Stimulated activated CD8-positive, alpha-beta memory T cell treated with anti-CD3 and anti-CD28 coated beads, Interleukin-12 subunit alpha, Interleukin-12 subunit beta, amount 100 ng/mL, for 4 hours (primary cell): ENCODE results near the gene RAB11FIP5.

Experiments
- DNase-seq: peaks from one replicate; pipeline ENCODE4 v3.0.0-alpha.2; 2020; ENCODE audit warnings: low read depth

The RAB11FIP5 gene

GRCh38 chr2:73084971-73085370 is 27.8 kb downstream of the RAB11FIP5 start:
- DNase-seq = no peak

DNA sequence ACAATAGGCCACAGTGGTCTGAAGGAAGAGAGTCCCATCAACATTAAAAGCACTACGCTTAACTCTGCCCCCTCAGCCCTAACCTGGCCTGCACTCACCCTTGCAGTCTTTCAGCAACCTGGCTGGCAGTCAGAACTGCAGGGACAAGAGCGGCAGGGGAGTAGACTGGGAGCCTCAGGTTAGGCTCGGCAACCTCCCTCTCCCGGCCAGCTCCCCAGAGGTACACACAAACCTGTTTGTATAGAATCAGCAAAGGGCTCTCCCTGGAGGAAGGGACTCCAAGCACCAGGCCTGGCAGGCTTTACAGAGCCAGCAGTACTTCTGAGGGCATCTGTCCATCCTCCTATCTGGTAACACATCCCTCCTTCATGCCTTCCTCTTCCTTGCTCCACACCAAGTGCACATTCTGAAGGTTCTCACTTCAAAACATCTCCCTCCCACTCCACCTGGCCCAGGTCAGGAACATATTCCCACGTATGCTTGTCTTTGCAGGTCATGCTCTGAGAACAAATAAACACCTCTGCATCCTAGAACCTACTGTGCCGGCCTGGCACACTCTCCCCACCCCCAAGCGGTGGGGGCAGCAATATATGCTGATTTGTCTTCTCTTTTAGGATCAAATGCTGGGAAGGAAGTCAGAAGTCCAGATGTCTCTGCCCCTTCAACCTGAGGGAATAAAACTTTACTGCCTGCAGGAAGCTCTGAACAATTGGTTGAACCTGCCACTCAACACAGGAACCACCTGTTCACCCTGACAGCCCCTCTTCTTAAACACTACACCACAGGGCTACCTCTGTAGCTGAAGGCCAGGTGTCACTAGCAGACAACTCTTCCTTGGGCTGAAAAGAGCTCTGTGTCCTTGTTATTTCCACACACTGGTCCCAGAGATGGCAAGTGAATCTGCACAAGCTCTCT is 28.6 kb downstream of the RAB11FIP5 start:
- no peak for DNase-seq

- no peak for DNase-seq
Observed at GRCh38 chr2:73082523-73083410, 30.0 kb downstream of the RAB11FIP5 start.

DNA sequence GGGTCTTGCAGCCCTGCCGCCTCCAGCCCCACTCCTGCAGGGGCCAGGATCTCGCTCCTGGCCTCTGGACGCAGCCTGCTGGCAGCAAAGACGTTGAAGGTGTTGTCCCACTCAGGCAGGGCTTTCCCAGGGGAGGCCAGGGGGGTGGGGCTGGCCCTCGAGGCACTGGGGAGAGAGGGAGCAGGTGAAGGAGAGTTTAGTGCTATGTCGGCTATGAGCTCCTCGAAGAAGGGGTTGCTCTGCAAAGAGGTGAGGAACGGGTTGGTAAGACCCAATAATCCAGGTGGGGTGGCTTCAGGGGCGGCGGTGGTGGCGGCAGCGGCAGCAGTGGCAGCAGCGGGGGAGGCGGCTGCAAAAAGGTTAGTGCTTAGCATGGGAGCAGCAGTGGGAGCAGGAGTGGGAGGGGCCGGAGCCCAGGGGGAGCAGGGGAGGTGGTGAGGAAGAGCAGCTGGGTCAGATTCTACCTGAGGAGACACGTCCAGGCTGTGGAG is 31.5 kb downstream of the RAB11FIP5 start:
- no peak for DNase-seq

- DNase-seq = no peak
Observed at GRCh38 chr2:73080321-73081131, 32.2 kb downstream of the RAB11FIP5 start.

DNA sequence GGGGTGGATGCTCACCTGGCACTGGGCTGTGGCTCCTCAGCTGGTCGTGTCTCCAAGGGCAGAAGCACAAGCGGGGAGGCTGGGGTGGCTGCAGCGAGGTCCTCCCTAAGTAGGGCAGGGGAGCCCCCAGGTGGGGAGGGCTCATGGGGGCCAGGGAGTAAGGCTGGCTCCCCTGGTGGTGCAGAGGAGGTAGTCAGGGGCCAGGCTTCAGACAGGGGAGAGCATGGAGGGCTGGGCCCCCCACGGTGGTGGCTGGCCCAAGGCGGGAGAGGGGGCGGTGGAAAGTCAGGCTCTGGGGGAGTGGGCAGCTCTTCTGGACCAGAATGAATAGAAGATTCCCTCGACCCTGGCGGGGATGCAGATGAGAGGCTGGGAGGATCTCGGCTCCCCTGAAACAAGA is 33.1 kb downstream of the RAB11FIP5 start:
- DNase-seq = no peak

DNA sequence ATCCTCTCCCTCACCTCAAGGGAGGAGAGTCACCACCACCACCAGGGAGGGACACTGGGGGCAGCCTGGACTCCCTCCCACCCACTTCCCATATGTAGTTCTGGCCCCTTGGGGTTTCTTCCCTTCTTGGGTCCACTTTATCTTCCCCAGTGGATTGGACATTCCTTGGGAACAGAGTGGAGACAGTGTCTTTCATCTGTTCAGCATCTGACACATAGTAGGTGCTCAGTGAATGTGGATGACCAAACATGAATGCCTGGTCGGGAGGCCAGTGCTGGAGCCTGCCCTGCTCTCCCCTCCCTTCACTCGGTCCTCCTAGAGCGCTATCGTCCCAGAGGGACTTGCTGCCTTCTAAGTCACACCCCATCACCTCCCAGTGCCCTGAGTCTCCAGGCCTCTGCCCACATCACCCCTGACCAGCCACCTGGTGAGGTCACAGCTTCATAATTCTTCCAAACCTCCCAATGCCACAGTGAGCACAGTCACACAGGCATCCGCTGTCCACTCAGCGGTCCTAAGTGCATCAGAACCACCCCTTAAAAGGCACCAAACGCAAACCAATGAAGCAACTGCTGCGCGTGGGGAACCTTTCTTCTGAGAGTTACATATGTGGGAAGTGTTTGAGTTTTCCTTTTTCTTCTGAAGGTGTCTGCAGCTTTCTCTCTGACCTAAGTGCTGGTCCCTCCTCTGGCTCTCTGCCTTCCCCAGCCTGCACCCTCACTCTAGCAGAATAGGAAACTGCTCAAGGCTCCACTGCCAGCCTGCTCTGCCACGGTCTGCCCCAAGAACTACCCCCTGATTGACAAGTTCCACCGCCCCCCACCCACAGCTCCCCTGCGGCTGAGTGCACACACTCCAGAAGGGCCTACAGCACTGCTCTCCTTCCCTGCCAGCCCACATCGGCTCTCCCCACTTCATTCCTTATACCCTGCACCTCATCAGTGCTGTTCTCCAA is 34.0 kb downstream of the RAB11FIP5 start:
- no peak for DNase-seq

DNA sequence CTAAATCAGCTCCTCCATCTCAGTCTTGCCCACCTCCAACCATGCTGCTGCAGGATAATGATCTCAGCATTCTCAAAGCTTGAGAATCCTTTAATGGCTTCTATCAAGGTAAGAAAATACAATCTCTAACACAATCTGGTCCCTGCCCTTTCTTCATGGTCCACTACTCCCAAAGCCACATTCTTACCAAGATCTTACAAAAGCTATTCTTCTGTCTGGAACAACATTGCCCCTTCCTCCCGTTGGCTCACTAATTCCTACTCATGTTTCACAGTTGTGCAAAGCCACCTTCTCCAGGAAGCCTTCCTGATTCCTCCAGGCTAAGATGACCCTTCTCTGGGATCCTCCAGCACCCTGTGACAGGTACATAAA is 35.3 kb downstream of the RAB11FIP5 start:
- DNase-seq = no peak

DNA sequence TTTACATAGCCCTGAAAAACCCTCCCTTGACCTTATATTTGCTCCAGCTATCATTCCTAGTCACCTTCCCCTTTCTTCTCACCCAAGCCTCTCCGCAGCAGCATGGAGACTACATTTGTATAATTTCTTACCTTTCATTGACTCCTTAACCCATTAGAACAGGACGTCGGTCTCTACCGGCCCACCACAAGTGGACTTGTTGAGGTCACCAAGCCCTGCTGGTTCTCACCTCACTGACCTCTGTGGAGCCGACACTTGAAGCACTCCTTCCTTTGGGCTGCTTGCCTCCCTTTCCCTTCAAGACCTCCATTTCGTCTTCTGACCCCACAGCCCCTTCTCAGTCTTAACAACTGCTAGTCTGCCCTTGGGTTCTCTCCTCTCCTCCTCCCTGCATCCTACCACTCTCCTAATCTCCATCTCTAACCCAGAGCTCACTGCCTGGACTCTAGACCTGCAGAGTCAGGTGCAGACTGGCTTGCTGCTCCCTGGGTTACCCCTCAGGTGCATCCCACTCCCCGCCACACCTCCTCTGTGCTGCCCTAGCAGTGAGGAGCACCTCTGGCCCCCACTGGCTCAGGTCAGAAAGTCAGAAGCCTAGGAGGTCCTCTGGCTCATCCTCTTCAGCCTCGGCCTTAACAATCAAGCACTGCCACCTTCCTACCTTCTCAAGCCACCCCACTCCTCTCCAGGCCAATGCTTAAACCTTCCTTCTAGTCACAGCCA is 35.9 kb downstream of the RAB11FIP5 start:
- no peak for DNase-seq

GRCh38 chr2:73075477-73076373 is 37.0 kb downstream of the RAB11FIP5 start:
- no peak for DNase-seq

DNA sequence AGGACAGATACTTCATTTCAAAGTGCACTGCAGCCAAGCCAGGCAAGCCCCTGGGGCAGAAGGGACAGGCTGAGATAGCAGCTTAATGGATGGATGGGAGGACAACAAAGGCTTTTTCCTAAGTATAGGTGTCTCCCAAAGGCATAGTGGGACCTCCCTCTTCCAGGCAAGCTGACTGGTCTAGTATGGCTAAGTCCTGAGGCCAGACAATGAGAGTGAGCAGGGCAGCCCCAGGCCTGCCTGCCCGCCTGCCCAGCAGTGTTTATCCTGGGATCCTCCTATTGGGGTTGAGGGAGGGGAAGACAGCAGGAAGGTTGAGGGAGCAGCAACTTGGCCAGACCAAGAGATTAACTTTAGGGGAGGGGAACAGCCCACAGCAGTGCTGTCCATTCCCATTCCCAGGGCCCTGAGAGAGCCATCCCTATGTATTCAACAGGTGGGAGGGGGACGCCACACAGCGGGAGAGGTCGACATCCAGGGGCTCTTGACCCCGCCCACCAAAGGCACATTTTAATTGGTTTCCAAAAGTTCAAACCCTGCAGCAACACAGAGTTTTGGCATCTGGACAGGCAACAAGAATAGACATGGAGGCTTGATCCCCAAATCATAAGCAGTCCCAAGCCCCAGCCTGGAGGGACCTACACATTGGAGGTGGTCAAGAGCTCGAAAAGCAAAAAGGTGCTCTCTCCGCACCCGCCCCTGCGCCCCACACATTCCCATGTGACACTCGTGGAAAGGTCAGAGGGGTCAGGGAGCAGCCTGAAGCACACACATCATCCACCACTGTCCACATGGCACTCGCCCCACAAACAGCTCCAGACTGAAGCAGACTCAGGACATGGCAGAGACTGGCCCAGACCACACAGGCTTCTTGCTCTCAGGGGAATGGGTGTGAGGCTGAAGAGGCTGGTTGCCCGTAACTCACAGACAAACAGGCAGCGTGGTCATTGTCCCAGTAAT is 38.4 kb downstream of the RAB11FIP5 start:
- DNase-seq = no peak

- DNase-seq = no peak
Observed at GRCh38 chr2:73072416-73072815, 40.3 kb downstream of the RAB11FIP5 start.

DNA sequence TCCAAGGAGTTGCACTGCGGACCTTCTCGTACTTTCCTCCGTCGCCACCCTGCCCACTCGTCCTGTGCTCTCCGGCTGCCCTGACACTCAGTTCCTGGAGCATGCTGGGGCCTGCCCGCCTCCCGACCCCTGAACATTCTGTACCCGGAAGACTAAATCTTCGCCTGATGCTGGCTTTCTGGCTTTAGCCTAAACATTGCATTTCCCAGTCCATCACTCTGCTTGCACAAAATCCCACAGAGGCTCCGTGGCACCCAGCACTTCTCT is 40.7 kb downstream of the RAB11FIP5 start:
- no peak for DNase-seq

GRCh38 chr2:73071360-73072128 is 41.2 kb downstream of the RAB11FIP5 start, which contains the start of gene SFXN5:
Gene SFXN5, minus strand, starts transcription at chr2:73071712. Its CDS starts 7 bp downstream, at chr2:73071705.
- peak; percentile 91 for DNase-seq

DNA sequence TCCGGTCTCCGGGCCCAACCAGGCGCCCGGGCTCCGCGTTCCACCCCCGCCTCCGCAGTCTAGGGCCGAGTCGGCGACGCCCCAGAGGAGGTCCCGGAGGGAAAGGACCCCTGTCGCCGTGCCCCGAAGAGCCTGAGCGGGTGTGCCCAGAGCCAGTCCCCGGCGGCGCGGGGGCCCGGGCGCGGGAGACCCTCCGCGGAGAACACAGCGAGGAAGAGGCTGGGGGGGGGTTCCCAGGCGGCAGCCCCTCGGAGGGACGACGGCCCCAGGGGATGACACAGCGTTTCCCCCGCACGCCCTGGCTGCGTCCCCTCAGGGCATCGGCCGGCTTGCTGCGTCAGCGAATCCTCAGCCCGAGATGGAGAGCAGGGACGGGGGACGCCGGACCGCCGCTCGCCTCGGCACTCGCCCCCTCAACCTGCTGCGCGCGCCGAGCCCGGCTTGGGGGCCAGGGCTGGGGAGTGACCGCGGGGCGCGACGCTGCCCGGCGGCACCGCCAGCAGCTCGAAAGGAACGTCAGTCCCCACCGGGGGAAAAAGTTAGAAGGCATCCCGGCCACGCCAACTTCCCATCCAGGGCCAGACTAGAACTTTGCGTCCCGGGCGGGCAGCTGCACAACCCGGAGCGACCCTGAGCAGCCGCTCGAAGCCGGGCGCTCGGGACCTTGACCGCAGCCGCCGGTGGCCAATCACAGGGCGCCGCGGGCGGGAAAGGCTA is 41.9 kb downstream of the RAB11FIP5 start:
- DNase-seq = peak; percentile 35

DNA sequence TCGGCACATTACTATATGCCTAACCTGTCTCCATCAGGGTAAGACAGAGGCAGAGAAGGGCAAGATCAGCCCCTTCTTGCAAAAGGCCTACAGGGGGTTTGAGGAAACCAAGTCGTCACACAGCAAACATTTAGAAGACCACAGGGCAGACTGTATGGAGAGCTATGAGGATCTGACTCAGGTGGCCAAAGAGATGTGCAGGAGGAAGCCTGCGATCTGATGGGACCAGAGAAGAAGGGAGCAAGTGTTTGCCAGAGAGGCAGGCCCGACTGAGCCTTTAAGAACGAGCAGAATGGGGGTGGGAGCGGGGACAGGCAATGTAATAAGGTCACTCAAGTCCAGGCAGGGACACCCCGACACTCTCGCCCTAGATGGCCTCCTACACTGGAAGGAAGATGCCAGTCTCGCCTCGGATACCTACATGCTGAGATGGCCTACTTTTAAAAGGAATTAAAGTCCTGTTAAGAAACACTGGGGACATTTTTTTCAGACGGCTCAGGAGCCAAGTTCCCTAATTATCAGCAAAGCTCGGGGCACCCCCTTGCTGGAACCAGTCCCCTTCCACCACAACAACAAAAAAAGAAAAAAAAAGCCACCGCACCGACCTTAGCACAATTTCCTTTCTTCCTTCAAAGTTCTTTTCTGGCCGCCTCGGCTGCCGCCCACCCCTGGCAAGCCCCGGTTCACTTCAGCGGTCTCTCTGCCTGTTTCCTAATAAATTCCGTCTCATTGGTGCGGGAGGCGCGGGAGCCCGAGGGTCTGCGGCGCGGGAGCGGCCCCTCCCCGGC is 42.7 kb downstream of the RAB11FIP5 start:
- no peak for DNase-seq
